COR-L47 (cell line): ENCODE results near the gene ANKRD13A.
"Not testable (repeated sequence)": the region's sequence is repeated elsewhere in the genome, so short reads cannot be mapped to it uniquely, and the experiment has no call there.

Experiments used
- DNase-seq: peaks from one replicate; lab custom pipeline; 2025; lab: John Stamatoyannopoulos, UW

ANKRD13A gene

DNA sequence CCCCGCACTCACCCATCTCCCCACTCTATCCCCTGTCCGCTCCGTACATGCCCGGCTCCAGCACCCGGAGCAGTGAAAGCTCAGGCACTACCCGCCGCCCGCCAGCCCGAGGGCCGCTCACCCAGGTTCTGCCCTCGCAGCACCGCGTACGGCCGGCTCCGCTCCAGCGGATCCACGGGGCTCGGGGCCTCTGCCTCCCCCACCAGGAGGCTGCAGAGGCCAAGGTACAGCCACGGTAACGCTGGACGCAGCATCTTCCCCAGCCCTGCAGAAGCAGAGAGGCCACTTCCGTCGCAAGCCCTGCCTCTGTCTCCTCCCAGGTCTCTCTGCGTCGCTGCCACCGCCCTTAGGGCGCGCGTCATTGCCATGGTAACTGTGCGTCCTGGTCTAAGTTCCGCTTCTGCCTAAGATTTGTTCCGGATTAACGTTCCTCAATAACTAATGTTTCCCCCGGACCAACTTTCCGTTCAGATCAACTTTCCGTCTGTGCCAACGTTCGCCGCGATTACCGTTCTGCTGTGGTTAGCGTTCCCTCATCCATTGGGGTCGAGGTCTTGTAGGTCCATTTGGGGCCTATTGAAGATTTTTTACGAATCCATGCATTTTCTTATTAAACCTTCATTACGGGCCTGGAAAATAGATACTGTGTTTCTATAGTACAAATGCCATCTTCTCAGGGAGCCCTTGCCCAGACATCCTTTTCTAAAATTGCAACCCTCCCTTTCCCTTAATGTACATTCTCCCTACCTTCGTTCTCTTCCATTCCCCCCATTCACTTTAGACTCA, 49.2 kb downstream of the ANKRD13A start, which contains the start of gene C12orf76:
Gene C12orf76, minus strand, starts transcription at position 281 of the 786 bp plus-strand sequence. Its CDS starts 27 bp downstream, at position 254.
- peak; percentile 96 for DNase-seq

DNA sequence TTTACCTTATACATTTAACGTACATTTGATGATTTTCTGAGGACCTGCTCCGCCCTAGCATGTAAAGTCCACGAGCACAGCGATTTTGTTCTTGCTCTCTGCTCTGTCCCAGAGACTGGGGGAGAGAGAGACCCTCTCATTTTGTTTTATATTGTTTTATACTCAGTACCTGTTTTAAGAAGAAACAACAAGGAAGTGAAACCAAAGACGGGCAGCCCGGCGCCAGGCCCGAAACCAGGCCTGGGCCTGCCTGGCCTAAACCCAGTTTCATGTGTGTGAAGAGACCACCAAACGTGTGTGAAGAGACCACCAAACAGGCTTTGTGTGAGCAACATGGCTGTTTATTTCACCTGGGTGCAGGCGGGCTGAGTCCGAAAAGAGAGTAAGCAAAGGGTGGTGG, 49.8 kb downstream of the ANKRD13A start:
- not testable (repeated sequence) for DNase-seq

- not testable (repeated sequence) for DNase-seq
These were observed 50.4 kb downstream of the ANKRD13A start for GRCh38 chr12:110049666-110050065.

DNA sequence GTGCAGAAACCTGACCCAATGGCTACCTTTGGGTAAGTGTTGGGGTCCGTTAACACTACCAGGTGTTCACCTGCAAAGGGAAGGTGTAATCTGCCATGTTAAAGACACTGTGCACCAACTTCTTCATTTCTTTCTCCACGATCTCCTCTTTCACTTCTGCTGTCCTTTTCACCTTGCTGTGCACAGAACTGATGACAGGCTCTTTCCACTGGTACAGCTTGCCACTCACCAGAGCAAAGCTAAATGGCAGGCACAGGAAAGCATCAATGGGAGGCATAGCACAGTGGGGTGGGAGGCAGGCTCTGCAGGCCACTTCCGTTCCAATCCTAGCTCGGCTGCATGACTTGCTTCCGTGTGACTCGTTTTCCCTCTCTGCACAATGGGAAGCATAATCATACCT, 51.7 kb downstream of the ANKRD13A start:
- DNase-seq, result no peak

- DNase-seq, result not testable (repeated sequence)
These were observed 56.4 kb downstream of the ANKRD13A start for GRCh38 chr12:110055375-110056352.

DNA sequence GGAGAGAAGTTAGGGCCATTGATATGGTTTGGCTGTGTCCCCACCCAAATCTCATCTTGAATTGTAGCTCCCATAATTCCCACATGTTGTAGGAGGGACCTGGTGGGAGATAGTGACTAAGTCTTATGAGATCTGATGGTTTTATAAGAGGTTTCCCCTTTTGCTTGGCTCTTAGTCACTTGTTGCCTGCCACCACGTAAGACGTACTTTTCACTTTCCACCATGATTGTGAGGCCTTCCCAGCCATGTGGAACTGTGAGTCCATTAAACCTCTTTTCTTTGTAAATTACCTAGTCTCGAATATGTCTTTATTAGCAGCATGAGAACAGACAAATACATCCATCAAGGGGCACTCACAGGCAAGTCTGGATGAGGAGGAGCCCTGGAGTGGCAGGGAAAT, 57.4 kb downstream of the ANKRD13A start:
- DNase-seq, result not testable (repeated sequence)

DNA sequence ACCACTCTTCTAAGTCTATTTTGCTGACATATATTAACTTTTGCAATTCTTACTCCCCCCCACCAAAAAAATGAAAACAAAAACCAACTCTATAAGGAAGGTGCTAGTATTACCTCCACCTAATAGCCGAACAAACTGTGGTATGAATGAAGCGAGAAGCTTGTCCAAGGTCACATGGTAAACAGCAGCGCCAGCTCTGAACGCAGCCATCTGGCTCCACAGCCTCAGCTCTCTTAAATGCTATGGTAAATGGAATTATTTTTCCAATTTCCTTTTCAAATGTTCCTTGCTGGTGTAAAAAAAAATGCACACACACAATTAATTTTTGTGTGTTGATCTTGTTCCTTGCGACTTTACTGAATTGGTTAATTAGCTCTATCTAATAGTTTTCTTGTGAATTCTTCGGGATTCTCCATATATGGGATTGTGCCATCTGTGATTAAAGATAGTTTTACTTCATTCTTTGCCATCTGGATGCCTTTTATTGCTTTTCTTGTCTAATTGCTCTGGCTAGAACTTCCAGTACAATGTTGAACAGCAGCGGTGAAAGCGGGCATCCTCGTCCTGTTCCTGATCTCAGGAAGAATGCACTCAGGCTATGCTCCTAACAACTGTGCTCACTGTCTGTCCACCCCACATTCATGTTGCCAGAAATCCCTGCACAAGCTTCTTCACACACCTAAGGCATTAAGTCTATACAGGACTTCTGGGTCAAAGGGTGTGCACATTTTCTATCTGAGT, 59.8 kb downstream of the ANKRD13A start:
- DNase-seq, result no peak

DNA sequence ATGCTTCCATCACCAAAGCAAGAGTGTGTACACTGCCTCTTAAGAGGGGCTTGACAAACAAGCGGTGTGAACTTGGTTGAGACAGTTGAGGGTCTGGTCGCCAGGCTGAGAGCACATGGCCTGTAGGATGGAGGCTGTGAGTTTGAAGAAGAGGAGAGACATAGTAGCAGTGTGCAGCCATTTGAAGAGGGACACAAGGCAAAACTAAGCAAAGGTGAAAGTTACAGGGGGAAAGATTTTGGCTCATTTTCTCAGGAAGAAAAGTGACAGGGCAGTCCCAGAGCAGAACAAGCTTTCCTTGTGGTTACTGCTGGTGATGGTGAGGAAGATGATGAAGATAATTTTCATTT, 60.4 kb downstream of the ANKRD13A start:
- no peak for DNase-seq

DNA sequence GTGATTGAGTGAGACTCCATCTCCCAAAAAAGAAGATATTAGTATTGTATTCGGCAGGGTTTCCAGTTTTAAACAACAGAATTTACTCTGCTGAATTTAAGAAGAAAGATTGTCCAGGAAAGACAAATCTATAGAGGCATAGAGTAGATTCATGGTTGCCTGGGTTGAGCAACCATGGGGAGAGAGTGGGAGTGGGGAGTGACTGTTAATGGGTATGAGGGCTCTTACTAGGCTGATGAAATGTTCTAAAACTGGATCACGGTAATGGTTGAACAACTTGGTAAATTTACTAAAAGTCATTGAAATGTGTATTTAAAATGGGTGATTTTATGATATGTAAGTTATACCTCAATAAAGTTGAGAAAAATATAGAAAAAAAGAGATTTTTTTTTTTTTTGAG, 63.0 kb downstream of the ANKRD13A start:
- no peak for DNase-seq

DNA sequence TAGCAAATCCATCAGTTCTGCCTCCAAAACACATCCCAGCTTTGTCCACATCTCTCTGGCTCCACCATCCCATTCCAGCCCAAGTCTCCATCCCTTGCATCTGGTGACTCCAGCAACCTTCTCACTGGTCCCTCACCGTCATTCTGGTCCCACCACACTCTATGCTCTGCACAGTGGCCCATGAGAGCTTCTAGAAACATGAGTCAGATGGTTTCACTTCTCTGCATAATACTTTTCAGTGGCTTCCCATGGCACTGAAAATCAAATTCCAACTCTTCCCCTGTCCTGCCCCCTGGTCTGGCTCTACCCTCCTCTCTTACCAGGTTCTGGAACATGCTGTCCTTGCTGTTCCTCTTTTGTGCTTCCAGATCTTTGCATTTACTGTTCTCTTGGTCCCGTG, 66.3 kb downstream of the ANKRD13A start:
- DNase-seq, result no peak

DNA sequence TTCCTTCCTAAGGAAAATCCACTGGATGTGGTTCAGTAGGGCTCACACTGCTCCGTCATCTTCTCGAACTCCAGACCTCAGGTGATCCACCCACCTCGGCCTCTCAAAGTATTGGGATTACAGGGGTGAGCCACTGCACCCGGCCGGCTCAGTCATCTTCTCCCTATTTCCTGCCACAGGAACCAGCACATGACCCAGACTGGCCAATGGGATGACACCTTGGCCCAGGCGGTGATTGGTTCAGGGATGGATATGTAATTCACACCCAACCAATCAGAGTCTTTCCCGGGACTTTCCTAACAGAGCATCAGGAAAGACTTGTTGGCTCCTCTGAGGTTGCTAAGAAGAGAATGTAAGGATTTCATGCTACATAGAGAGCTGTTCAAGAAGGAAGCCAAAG, 68.3 kb downstream of the ANKRD13A start:
- no peak for DNase-seq

- not testable (repeated sequence) for DNase-seq
These were observed 68.9 kb downstream of the ANKRD13A start for GRCh38 chr12:110068115-110068514.

GRCh38 chr12:110068654-110069053, 69.4 kb downstream of the ANKRD13A start:
- no peak for DNase-seq

DNA sequence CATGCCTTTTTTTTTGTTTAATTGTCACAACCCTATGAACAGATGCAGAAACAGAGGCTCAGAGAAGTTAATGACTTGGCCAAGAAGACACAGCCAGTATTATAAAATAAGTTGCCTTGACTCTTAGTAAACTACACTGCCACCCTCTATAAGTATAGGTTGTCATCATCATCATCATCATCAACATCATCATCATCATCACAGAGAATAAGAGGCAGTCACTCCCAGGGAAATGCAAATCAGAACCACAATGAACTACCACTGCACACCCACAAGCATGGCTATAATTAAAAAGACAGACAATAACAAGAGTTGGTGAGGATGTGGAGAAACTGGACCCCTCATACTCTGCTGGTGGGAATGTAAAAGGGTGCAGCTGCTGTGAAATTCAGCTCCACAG, 72.3 kb downstream of the ANKRD13A start:
- DNase-seq, result no peak

GRCh38 chr12:110071967-110072366, 72.7 kb downstream of the ANKRD13A start:
- no peak for DNase-seq

GRCh38 chr12:110072636-110073035, 73.4 kb downstream of the ANKRD13A start:
- DNase-seq, result not testable (repeated sequence)

- peak; percentile 81 for DNase-seq
These were observed 74.0 kb downstream of the ANKRD13A start for GRCh38 chr12:110073049-110073831.

DNA sequence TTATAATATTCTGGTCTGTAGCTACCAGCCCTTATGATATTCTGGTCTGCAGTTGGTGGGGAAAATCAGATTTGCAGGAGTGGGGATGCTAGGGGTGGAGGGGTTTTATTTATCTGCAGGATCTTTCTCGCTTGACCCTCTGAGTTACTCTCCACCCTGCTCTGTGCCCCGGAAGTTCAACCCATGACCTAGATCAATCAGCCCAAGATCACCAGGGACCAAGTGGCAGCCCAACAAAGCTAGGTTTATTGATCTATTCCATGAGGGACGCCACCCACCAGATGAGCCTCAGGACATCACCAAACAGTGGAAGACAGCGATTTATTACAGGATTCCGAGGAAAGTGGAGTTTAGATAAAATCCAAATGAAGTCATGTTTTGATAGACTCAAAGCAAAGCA, 74.9 kb downstream of the ANKRD13A start:
- no peak for DNase-seq

DNA sequence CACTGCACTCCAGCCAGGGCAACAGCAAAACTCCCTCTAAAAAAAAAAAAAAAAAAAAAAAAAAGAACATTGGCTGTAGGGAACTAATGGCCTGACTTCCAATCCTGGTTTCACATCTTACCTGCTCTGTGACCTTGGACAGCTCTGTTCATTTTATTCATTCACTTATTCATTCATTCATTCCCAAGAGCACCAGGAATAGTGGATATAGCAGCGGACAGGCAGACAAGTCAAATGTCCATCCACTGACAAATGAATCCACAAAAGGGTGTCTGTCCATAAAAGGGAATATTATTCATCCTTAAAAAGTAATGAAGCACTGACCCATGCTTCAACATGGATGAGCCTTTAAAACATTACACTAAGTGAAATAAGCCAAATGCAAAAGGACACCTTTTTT, 76.7 kb downstream of the ANKRD13A start:
- no peak for DNase-seq

DNA sequence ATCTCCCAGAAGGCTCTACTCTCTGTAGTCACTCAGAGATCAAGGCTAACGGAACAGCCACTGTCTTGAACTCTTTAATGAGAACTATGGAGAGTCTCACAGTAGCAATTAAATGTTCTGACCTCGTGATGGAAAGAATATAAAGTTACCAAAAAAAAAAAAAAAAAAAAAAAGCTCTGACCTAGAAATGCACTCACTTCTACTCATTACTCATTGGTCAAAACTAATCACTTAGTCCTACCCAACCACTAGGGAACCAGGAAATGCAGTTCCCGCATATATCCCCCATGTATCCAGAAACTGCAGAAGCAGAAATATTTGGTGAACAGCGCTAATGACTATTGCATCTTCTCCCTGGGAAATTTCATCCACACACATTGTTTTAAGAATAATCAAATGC, 78.6 kb downstream of the ANKRD13A start:
- no peak for DNase-seq
